ENCODE measurements around the gene RAB35. TPM values are rescaled to one million over a fixed set of nuclear protein-coding genes. Genes with fewer than 3 reads are reported as not detected.

The RAB35 gene
- total and polyA plus RNA-seq, 2 of the 4 experiments (the other 2 are of a cell fraction), result 32.6 to 49.6 TPM

DNA sequence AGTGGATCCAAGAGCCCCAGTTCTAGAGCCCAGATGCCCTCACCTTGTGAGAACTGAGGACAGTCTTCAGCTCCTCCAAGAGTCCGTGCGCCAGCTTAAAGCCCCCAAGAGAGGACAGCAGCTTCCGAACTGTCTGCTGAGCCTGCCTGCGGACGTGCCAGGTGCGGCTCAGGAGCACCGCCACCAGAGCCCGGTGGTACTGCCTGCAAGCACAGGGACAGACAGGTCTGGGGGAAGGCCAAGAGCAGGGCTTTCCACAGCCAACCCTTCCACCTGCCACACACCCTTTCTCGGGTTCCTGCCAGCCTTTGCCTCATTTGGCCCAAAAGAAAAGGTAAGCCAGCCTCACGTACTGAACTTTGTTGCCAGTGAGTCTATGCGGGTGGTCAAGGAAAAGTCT is 47.7 kb upstream of the RAB35 start:
- no peak overlapping the region for H3K18ac ChIP-seq (ENCODE audit: low read depth, low read length)
- H2BK20ac ChIP-seq (ENCODE audit: low read depth, low read length), result no peak overlapping the region
- no peak overlapping the region for H3K56ac ChIP-seq (ENCODE audit: extremely low read depth, insufficient read depth, low read length)
- CTCF ChIA-PET, result interaction anchor here (0.6 kb wide), 1 partner anchor 101 kb away, joined by 3 read pairs; the partner anchor contains the start of gene PXN
- H3K9me1 ChIP-seq (ENCODE audit: insufficient read depth, low read length), result no peaks in the 10 kb centered on the region
- peaks cover 4% of the 10 kb centered on the region; the same call in 1 of the 2 replicates for H4K20me1 ChIP-seq (ENCODE audit: insufficient read depth, low read length)
- 89% methylated on average over 8 of the region's 11 CpGs; no CpG with 5 or more reads in 1 of the 2 experiments for WGBS, 2 experiments (ENCODE audit: extremely low coverage in 2 of 2, insufficient read length in 1 of 2)
- no peak overlapping the region for H3K4me3 ChIP-seq (ENCODE audit: insufficient read depth, low read depth, low read length)
- no peak overlapping the region for H4K8ac ChIP-seq (ENCODE audit: low read depth in 2 of 2, low read length in 2 of 2)
- no peak overlapping the region for H3K27ac ChIP-seq (ENCODE audit: insufficient read depth, low read length)
- no TSS peak for BruUV-seq (replicated peaks)
- H2AFZ ChIP-seq (replicated peaks; ENCODE audit: low read length, poor library complexity), result no peak overlapping the region
- H3K4me2 ChIP-seq (ENCODE audit: low read depth, low read length), result no peak overlapping the region
- in situ Hi-C loops (cut with MboI; ENCODE audit: low sequenced_read_pairs), result no loop called here
- POLR2A ChIA-PET (ENCODE audit: unreplicated experiment), result interaction anchor here (0.6 kb wide), 1 partner anchor 128 kb away, joined by 3 read pairs; no protein-coding TSS in a partner anchor
- H3K9me3 ChIP-seq (ENCODE audit: control insufficient read depth, insufficient read depth, low read length), result no peaks in the 10 kb centered on the region
- TF ChIP-seq FOS (IDR thresholded peaks at IDR 0.05; ENCODE audit: low read depth, low read length) (no peak), MXI1 (IDR thresholded peaks at IDR 0.05; ENCODE audit: borderline replicate concordance, low read depth, low read length) (no peak), NFE2L2 (IDR thresholded peaks at IDR 0.05; ENCODE audit: low read depth, low read length) (no peak), POLR2A (IDR thresholded peaks at IDR 0.05; ENCODE audit: low read depth, low read length) (no peak), CEBPB (IDR thresholded peaks at IDR 0.05; ENCODE audit: low read depth, low read length) (no peak), SMC3 (IDR thresholded peaks at IDR 0.05; ENCODE audit: low read depth, low read length) (no peak)
- TF ChIP-seq, protein P1, sequence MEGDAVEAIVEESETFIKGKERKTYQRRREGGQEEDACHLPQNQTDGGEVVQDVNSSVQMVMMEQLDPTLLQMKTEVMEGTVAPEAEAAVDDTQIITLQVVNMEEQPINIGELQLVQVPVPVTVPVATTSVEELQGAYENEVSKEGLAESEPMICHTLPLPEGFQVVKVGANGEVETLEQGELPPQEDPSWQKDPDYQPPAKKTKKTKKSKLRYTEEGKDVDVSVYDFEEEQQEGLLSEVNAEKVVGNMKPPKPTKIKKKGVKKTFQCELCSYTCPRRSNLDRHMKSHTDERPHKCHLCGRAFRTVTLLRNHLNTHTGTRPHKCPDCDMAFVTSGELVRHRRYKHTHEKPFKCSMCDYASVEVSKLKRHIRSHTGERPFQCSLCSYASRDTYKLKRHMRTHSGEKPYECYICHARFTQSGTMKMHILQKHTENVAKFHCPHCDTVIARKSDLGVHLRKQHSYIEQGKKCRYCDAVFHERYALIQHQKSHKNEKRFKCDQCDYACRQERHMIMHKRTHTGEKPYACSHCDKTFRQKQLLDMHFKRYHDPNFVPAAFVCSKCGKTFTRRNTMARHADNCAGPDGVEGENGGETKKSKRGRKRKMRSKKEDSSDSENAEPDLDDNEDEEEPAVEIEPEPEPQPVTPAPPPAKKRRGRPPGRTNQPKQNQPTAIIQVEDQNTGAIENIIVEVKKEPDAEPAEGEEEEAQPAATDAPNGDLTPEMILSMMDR (conservative IDR thresholded peaks at IDR 0.05; ENCODE audit: low read depth, low read length), result no peak
- no peak overlapping the region for H3K14ac ChIP-seq (replicated peaks; ENCODE audit: low read depth, low read length)
- H2AK5ac ChIP-seq (ENCODE audit: low read depth, low read length), result no peak overlapping the region
- dilution Hi-C loops (cut with HindIII; ENCODE audit: low sequenced_read_pairs, unreplicated experiment), result no loop called here
- no peak overlapping the region for H2BK5ac ChIP-seq (ENCODE audit: low read depth, low read length, poor library complexity, severe bottlenecking)
- DNase-seq (no peak), ATAC-seq (ENCODE audit: low read depth) (no peak)
- no peak overlapping the region for H2BK120ac ChIP-seq (ENCODE audit: low read depth, low read length)
- no peak overlapping the region for H3K23ac ChIP-seq (ENCODE audit: low read depth, low read length)
- H4K5ac ChIP-seq (ENCODE audit: low read depth, low read length), result no peak overlapping the region
- no peak overlapping the region for H4K91ac ChIP-seq (ENCODE audit: insufficient read depth, low read depth, low read length)
- no peak overlapping the region for H2BK15ac ChIP-seq (ENCODE audit: low read depth, low read length)
- no peak overlapping the region for H2AK9ac ChIP-seq (replicated peaks; ENCODE audit: low read depth, low read length, poor library complexity)
- peaks cover 12 to 13% of the 10 kb centered on the region in 2 experiments; a peak in 2 of 4 replicates for H3K79me1 ChIP-seq (ENCODE audit: low read depth in 1 of 2, low read length in 2 of 2)
- no peak overlapping the region for H3K4ac ChIP-seq (ENCODE audit: low read depth, low read length)
- no peak overlapping the region for H3K9ac ChIP-seq (ENCODE audit: low read depth, low read length)
- intact Hi-C loops (cut with micrococcal nuclease), result no loop called here
- no peaks in the 10 kb centered on the region for H3K27me3 ChIP-seq (ENCODE audit: control insufficient read depth, insufficient read depth, low read length)
- H3K36me3 ChIP-seq (ENCODE audit: control insufficient read depth, insufficient read depth, low read length), result peaks cover 70% of the 10 kb centered on the region
- H3K4me1 ChIP-seq (ENCODE audit: control insufficient read depth, insufficient read depth, low read length), result no peaks in the 10 kb centered on the region

Measured in IMR-90 (cell line).